IPS-20b (cell line): ENCODE results near the gene FTO.

Experiments used
- H3K27ac ChIP-seq: one replicate; pipeline ENCODE4 v1.5.1; 2013; ENCODE audit warnings: low read length
- H3K27me3 ChIP-seq: 2 replicates; pipeline ENCODE4 v1.6.1; 2013; ENCODE audit warnings: mild to moderate bottlenecking, low read length, inconsistent platforms; ENCODE audit not compliant: insufficient read depth
- H3K36me3 ChIP-seq: 2 replicates; pipeline ENCODE4 v1.6.1; 2013; ENCODE audit warnings: low read depth, mild to moderate bottlenecking, inconsistent platforms, low read length, moderate library complexity; ENCODE audit not compliant: insufficient read depth
- H3K4me1 ChIP-seq: 2 replicates; pipeline ENCODE4 v1.6.1; 2013; ENCODE audit warnings: mild to moderate bottlenecking, control low read depth, inconsistent platforms, low read length, moderate library complexity; ENCODE audit not compliant: insufficient read depth
- H3K4me3 ChIP-seq: 2 replicates; pipeline ENCODE4 v1.5.1; 2013; ENCODE audit warnings: mild to moderate bottlenecking, low read length, inconsistent platforms
- H3K9ac ChIP-seq: 2 replicates; pipeline ENCODE4 v1.6.1; 2013; ENCODE audit warnings: low read depth, mild to moderate bottlenecking, inconsistent platforms, low read length, moderate library complexity
- H3K9me3 ChIP-seq: 2 replicates; pipeline ENCODE4 v1.6.1; 2013; ENCODE audit warnings: mild to moderate bottlenecking, low read depth, low read length, inconsistent platforms; ENCODE audit not compliant: insufficient read depth

Gene FTO

DNA sequence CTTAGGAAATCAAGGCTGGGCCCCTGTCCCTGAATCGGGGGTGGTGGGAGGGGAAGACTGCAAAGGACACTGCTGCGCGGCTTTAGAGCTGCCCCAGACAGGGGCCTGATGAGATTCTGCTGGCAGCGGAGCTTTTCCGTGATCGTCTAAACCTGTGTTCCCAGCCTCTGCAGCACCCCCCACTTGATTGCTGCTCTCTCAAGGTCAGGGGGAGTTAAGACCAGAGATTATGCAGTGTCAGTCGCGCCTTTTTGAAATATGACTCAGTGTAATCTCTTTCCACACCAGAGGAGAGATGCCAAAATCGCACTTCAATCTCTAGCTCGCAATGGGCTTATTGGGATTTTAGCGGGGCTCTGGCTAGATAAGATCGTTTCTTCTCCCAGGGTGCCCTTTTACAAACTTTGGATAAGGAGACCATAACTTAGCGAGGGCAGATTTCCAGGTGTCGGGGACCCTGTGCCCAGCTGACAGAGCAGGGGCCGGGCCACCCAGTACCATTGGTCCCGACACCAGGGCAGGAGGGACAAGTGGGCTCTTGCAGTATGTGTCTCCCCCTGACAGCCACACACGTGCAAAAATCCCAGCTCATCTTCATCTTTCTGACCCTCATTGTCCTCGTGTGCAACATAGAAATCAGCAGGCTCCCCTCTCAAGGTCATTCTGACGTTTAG is 495.7 kb downstream of the FTO start:
- Histone ChIP-seq H3K9me3 (no peaks in the 10 kb centered on the region), H3K36me3 (no peaks in the 10 kb centered on the region), H3K4me3 (no peak overlapping the region), H3K4me1 (no peaks in the 10 kb centered on the region), H3K27me3 (no peaks in the 10 kb centered on the region; the same call in 1 of the 2 replicates), H3K27ac (no peak overlapping the region), H3K9ac (no peak overlapping the region)

DNA sequence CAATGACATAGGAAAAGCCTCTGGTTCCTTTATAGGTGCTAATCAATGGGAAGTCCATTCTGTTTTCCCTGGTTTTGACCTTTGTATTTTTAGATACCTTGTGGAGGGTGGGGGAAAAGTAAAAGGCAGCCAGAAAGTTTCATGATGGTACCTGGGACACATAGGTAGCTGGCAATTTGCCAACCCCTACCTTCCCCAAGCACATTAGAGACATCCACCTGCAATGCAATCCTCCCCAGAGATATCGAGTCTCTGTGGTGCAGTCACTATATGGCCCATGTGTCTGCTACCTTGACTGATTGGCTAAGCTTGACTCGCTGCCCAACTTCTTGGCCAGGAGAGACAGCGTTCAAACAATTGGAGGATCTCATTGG is 496.2 kb downstream of the FTO start:
- Histone ChIP-seq H3K9me3 (no peaks in the 10 kb centered on the region), H3K4me3 (no peak overlapping the region), H3K27me3 (no peaks in the 10 kb centered on the region)

DNA sequence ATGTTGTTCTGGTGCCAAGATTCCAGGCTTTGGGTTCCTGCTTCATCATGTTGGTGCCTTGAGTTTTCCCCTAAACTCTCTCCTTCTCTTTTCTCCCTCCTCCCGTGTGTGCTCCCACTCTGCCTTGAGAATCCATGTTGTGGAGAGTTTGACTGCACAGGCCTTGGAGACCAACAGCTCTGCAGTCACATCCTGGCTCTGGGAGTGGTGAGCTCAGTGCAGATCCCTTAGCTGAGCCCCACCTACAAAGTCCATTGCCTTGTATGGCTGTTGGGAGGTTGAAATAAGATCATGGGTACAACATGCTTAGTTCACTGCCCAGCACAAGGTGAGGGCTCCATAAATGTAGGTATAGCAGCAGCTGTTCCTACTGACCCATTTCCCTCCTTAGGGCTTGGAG is 496.8 kb downstream of the FTO start:
- H3K9me3 ChIP-seq = no peaks in the 10 kb centered on the region
- H3K36me3 ChIP-seq = no peaks in the 10 kb centered on the region
- no peak overlapping the region for H3K9ac ChIP-seq
- no peaks in the 10 kb centered on the region for H3K27me3 ChIP-seq
- H3K27ac ChIP-seq = no peak overlapping the region
- H3K4me3 ChIP-seq = no peak overlapping the region
- no peaks in the 10 kb centered on the region for H3K4me1 ChIP-seq

More for the DNA sequence above, 496.2 kb downstream of the FTO start:
- H3K27ac ChIP-seq = no peak overlapping the region
- no peak overlapping the region for H3K9ac ChIP-seq
- H3K4me1 ChIP-seq = no peaks in the 10 kb centered on the region
- H3K36me3 ChIP-seq = no peaks in the 10 kb centered on the region

DNA sequence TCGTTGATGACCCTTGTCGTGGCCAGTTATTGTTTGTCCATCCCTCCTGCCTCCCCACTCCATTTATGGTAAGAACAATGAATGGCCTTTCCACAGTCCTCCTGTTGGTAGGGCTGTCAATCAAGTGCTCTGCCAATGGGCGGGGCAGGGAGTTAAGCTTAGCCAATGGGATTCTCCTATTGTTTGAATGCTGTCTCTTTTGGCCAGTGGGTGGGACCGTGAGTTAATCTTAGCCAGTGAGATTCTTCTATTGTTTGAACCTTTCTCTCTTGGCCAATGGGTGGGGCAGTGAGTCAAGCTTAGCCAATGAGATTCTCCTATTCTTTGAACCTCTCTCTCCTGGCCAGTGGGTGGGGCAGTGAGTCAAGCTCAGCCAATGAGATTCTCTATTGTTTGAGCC is 497.2 kb downstream of the FTO start:
- Histone ChIP-seq H3K36me3 (no peaks in the 10 kb centered on the region), H3K27ac (no peak overlapping the region), H3K4me3 (no peak overlapping the region), H3K9ac (no peak overlapping the region), H3K9me3 (no peaks in the 10 kb centered on the region), H3K4me1 (no peaks in the 10 kb centered on the region), H3K27me3 (no peaks in the 10 kb centered on the region)
